Right ventricle myocardium superior (tissue), 1 donor: ENCODE data around the gene ARHGAP4. TPM values are rescaled to one million over a fixed set of nuclear protein-coding genes. Genes with fewer than 3 reads are reported as not detected.

Experiments
- ATAC-seq: fragments of 200-7000 bp; cut with Tn5 transposase; one replicate; pipeline ENCODE4 v1.9.1; 2020; ENCODE audit warnings: mild to moderate bottlenecking; ENCODE audit not compliant: poor library complexity
- DNase-seq: peaks from one replicate; pipeline ENCODE4 v3.0.0-alpha.2; 2020
- intact Hi-C: fragments of 100-400 bp; cut with DNase I; formaldehyde crosslinking; loops from one replicate; pipeline ENCODE4 v1.11.2; 2022
- total RNA-seq: library from RNA; stranded (reverse); fragmentation: NEBNext Ultra II Directional; extraction: Animal tissue kit (Norgen Biotek cat#: 25700); gene quantifications from one replicate; pipeline ENCODE4 v1.2.1, GENCODE V29; 2021
- donor health status: DM: no; HTN: yes; CAD: no; lungs with severe emphysema.

ARHGAP4 gene
- total RNA-seq, 1 donor from 2014 or later = 10.3 TPM

GRCh38 chrX:153865321-153865580 lies 60.8 kb downstream of the ARHGAP4 start:
- ATAC-seq (no peak), DNase-seq (no peak)
- intact Hi-C loops = no loop called here

GRCh38 chrX:153864561-153865320 lies 61.3 kb downstream of the ARHGAP4 start:
- DNase-seq (no peak), ATAC-seq (no peak)
- intact Hi-C loops = no loop called here

GRCh38 chrX:153864101-153864500 lies 62.0 kb downstream of the ARHGAP4 start:
- ATAC-seq (no peak), DNase-seq (no peak)
- intact Hi-C loops = no loop called here

GRCh38 chrX:153863251-153863991 lies 62.6 kb downstream of the ARHGAP4 start:
- no peak for DNase-seq
- intact Hi-C loops = no loop called here
- no peak for ATAC-seq

GRCh38 chrX:153862369-153863250 lies 63.5 kb downstream of the ARHGAP4 start:
- ATAC-seq = no peak
- intact Hi-C loops = no loop called here

GRCh38 chrX:153861733-153862310 lies 64.2 kb downstream of the ARHGAP4 start:
- intact Hi-C loops = no loop called here
- ATAC-seq = no peak
- no peak for DNase-seq

More at GRCh38 chrX:153862369-153863250, 63.5 kb downstream of the ARHGAP4 start:
- no peak for DNase-seq

- DNase-seq (no peak), ATAC-seq (no peak)
- intact Hi-C loops = no loop called here
Observed at GRCh38 chrX:153861151-153861550, 64.9 kb downstream of the ARHGAP4 start.

Other genes with a start within 250 kb of the ARHGAP4 start
- 192 TPM for gene SLC6A8, start 238.3 kb downstream of the ARHGAP4 start, total RNA-seq
- gene BCAP31, start 201.9 kb downstream of the ARHGAP4 start, total RNA-seq = 86.4 TPM
- 14.7 TPM for gene ABCD1, start 201.4 kb downstream of the ARHGAP4 start, total RNA-seq
- gene PLXNB3, start 162.0 kb downstream of the ARHGAP4 start, total RNA-seq = 1.5 TPM
- 38.0 TPM for gene SRPK3, start 145.2 kb downstream of the ARHGAP4 start, total RNA-seq
- 76.9 TPM for gene IDH3G, start 131.9 kb downstream of the ARHGAP4 start, total RNA-seq
- 129 TPM for gene SSR4, start 131.6 kb downstream of the ARHGAP4 start, total RNA-seq
- gene PDZD4, start 95.7 kb downstream of the ARHGAP4 start, total RNA-seq = 2.6 TPM
- gene L1CAM, start 40.1 kb downstream of the ARHGAP4 start, total RNA-seq = 5.3 TPM
- 4.1 TPM for gene AVPR2, start 21.6 kb downstream of the ARHGAP4 start, total RNA-seq
- gene NAA10, start 8.8 kb upstream of the ARHGAP4 start, total RNA-seq = 70.4 TPM
- gene RENBP, start 18.4 kb upstream of the ARHGAP4 start, total RNA-seq = 11.1 TPM
- gene HCFC1, start 45.6 kb upstream of the ARHGAP4 start, total RNA-seq = 24.7 TPM
- 7.1 TPM for gene TMEM187, start 46.5 kb upstream of the ARHGAP4 start, total RNA-seq
- 34.2 TPM for gene IRAK1, start 93.6 kb upstream of the ARHGAP4 start, total RNA-seq
- gene MECP2, start 171.5 kb upstream of the ARHGAP4 start, total RNA-seq = 30.5 TPM
- gene OPN1LW, start 218.0 kb upstream of the ARHGAP4 start, total RNA-seq = not detected